H9 (cell line): ENCODE measurements around the gene NBL1. TPM values are rescaled to one million over a fixed set of nuclear protein-coding genes. Genes with fewer than 3 reads are reported as not detected.

Experiments
- DNase-seq: peaks from one replicate; pipeline ENCODE4 v3.0.0-alpha.2; 2017
- H2AFZ ChIP-seq: one replicate; pipeline ENCODE4 v1.6.1; 2013; ENCODE audit warnings: mild to moderate bottlenecking, low read length, control low read depth, moderate library complexity
- H2AK5ac ChIP-seq: 2 replicates; pipeline ENCODE4 v1.6.1; 2013; ENCODE audit warnings: low read length, control low read depth, mixed read lengths; ENCODE audit not compliant: insufficient read length
- H2BK120ac ChIP-seq: one replicate; pipeline ENCODE4 v1.6.1; 2013; ENCODE audit warnings: low read depth, mild to moderate bottlenecking, low read length, control low read depth, inconsistent platforms; ENCODE audit not compliant: poor library complexity, severe bottlenecking
- H2BK12ac ChIP-seq: 2 replicates; pipeline ENCODE4 v1.6.1; 2013; ENCODE audit warnings: low read length, control low read depth, mixed read lengths, low read depth; ENCODE audit not compliant: insufficient read length
- H2BK15ac ChIP-seq: 2 replicates; pipeline ENCODE4 v1.6.1; 2013; ENCODE audit warnings: low read depth, low read length, control low read depth
- H2BK20ac ChIP-seq: one replicate; pipeline ENCODE4 v1.6.1; 2013; ENCODE audit warnings: low read depth, mild to moderate bottlenecking, low read length, control low read depth, inconsistent platforms; ENCODE audit not compliant: poor library complexity, severe bottlenecking
- H2BK5ac ChIP-seq: 2 replicates; pipeline ENCODE4 v1.6.1; 2013; ENCODE audit warnings: low read length, control low read depth, mixed read lengths; ENCODE audit not compliant: insufficient read length
- H3K14ac ChIP-seq: 2 replicates; pipeline ENCODE4 v1.6.1; 2013; ENCODE audit warnings: low read length, control low read depth; ENCODE audit not compliant: insufficient read depth
- H3K18ac ChIP-seq: 2 replicates; pipeline ENCODE4 v1.6.1; 2013; ENCODE audit warnings: low read depth, mild to moderate bottlenecking, mixed read lengths, low read length, control low read depth; ENCODE audit not compliant: insufficient read length
- H3K23ac ChIP-seq: 2 replicates; pipeline ENCODE4 v1.6.1; 2013; ENCODE audit warnings: low read length, control low read depth, mixed read lengths, low read depth; ENCODE audit not compliant: insufficient read length
- H3K23me2 ChIP-seq: 2 replicates; pipeline ENCODE4 v1.6.1; 2013; ENCODE audit warnings: low read depth, mild to moderate bottlenecking, mixed read lengths, low read length, control low read depth; ENCODE audit not compliant: insufficient read length, poor library complexity, severe bottlenecking
- H3K27ac ChIP-seq: 2 replicates; pipeline ENCODE4 v1.5.1; 2013; ENCODE audit warnings: low read length, control low read depth, mixed read lengths, low read depth; ENCODE audit not compliant: insufficient read length
- H3K27me3 ChIP-seq: 2 replicates; pipeline ENCODE4 v1.6.1; 2013; ENCODE audit warnings: low read length, control low read depth, inconsistent platforms; ENCODE audit not compliant: insufficient read depth
- H3K4ac ChIP-seq: 2 replicates; pipeline ENCODE4 v1.6.1; 2013; ENCODE audit warnings: low read depth, mild to moderate bottlenecking, control low read depth, inconsistent platforms, low read length, moderate library complexity
- H3K4me1 ChIP-seq: 2 replicates; pipeline ENCODE4 v1.6.1; 2013; ENCODE audit warnings: low read length, control low read depth, inconsistent platforms; ENCODE audit not compliant: insufficient read depth
- H3K4me2 ChIP-seq: 2 replicates; pipeline ENCODE4 v1.6.1; 2013; ENCODE audit warnings: low read length, control low read depth, mixed read lengths; ENCODE audit not compliant: insufficient read length, insufficient read depth
- H3K56ac ChIP-seq: 2 replicates; pipeline ENCODE4 v1.6.1; 2013; ENCODE audit warnings: low read depth, mild to moderate bottlenecking, mixed read lengths, low read length, control low read depth; ENCODE audit not compliant: insufficient read length
- H3K79me1 ChIP-seq: 2 replicates; pipeline ENCODE4 v1.6.1; 2013; ENCODE audit warnings: low read depth, mild to moderate bottlenecking, moderate library complexity, low read length, control low read depth, inconsistent platforms; ENCODE audit not compliant: insufficient read depth, poor library complexity, severe bottlenecking
- H3K79me2 ChIP-seq: 2 replicates; pipeline ENCODE4 v1.6.1; 2013; ENCODE audit warnings: low read length, control low read depth, inconsistent platforms; ENCODE audit not compliant: insufficient read depth
- H3K9ac ChIP-seq: 2 replicates; pipeline ENCODE4 v1.6.1; 2013; ENCODE audit warnings: low read length, control low read depth, mixed read lengths; ENCODE audit not compliant: insufficient read length; ENCODE audit errors: extremely low read depth
- H3K9me3 ChIP-seq: one replicate; pipeline ENCODE4 v1.6.1; 2013; ENCODE audit warnings: low read depth, low read length, inconsistent platforms; ENCODE audit not compliant: control insufficient read depth
- H3T11ph ChIP-seq: one replicate; pipeline ENCODE4 v1.6.1; 2013; ENCODE audit warnings: mild to moderate bottlenecking, low read length, control low read depth, inconsistent platforms
- H4K20me1 ChIP-seq: one replicate; pipeline ENCODE4 v1.6.1; 2013; ENCODE audit not compliant: control insufficient read depth, insufficient read length, insufficient read depth
- H4K5ac ChIP-seq: 2 replicates; pipeline ENCODE4 v1.6.1; 2013; ENCODE audit warnings: low read depth, mild to moderate bottlenecking, mixed read lengths, low read length, control low read depth; ENCODE audit not compliant: insufficient read length
- H4K8ac ChIP-seq: replicated peaks from 2 replicates; pipeline ENCODE4 v1.6.1; 2013; ENCODE audit warnings: low read length, control low read depth, mixed read lengths, low read depth; ENCODE audit not compliant: insufficient read length
- H4K91ac ChIP-seq: 2 replicates; pipeline ENCODE4 v1.6.1; 2013; ENCODE audit warnings: low read depth, mild to moderate bottlenecking, moderate library complexity, mixed read lengths, low read length, control low read depth; ENCODE audit not compliant: insufficient read length
- H3K27ac Mint-ChIP-seq, 3 experiments: 2 replicates in 2 of 3; 3 replicates in 1 of 3; pipeline ENCODE4 v1.8.0; 2020 to 2021; ENCODE audit warnings: mixed read lengths in 3 of 3, mild to moderate bottlenecking in 1 of 3, moderate library complexity in 1 of 3
- H3K27me3 Mint-ChIP-seq: 2 replicates; pipeline ENCODE4 v1.8.0; 2021; ENCODE audit warnings: low read depth, mild to moderate bottlenecking, moderate library complexity, mixed read lengths
- H3K36me3 Mint-ChIP-seq, 3 experiments: 2 replicates in 2 of 3; 3 replicates in 1 of 3; pipeline ENCODE4 v1.8.0; 2020 to 2021; ENCODE audit warnings: low read depth in 3 of 3, mixed read lengths in 3 of 3; ENCODE audit not compliant: insufficient read depth in 1 of 3
- H3K4me1 Mint-ChIP-seq, 2 experiments: 2 replicates each; pipeline ENCODE4 v1.8.0; 2020; ENCODE audit warnings: mixed read lengths in 2 of 2
- H3K4me3 Mint-ChIP-seq, 2 experiments: 2 replicates in 1 of 2; 3 replicates in 1 of 2; pipeline ENCODE4 v1.8.0; 2020 to 2021; ENCODE audit warnings: mild to moderate bottlenecking in 2 of 2, mixed read lengths in 2 of 2, moderate library complexity in 1 of 2
- H3K9me3 Mint-ChIP-seq, 2 experiments: 2 replicates in 1 of 2; 3 replicates in 1 of 2; pipeline ENCODE4 v1.8.0; 2020; ENCODE audit warnings: mild to moderate bottlenecking in 2 of 2, mixed read lengths in 2 of 2, moderate library complexity in 1 of 2
- WGBS: extraction: QIAGEN DNeasy Blood & Tissue Kit; methylation state at CpG from one replicate; pipeline ENCODE4 v1.1.7; 2013; ENCODE audit warnings: missing lambda C conversion rate, low lambda C conversion rate, mixed read lengths; ENCODE audit not compliant: insufficient read length; ENCODE audit errors: extremely low coverage; 5-methylcytosine and 5-hydroxymethylcytosine counted together
- total RNA-seq: library from RNA; stranded (reverse); gene quantifications from 2 replicates; pipeline ENCODE4 v1.2.1, GENCODE V29; 2021
- TF ChIP-seq, protein P1 (sequence below): fragments of 200-600 bp; sonication (generic); conservative IDR thresholded peaks from 3 replicates; pipeline ENCODE4 v1.8.0; 2021; ENCODE audit warnings: antibody characterized with exemption, mild to moderate bottlenecking

Gene NBL1
- total RNA-seq, 1 experiment from 2014 or later = 6.4 TPM

DNA sequence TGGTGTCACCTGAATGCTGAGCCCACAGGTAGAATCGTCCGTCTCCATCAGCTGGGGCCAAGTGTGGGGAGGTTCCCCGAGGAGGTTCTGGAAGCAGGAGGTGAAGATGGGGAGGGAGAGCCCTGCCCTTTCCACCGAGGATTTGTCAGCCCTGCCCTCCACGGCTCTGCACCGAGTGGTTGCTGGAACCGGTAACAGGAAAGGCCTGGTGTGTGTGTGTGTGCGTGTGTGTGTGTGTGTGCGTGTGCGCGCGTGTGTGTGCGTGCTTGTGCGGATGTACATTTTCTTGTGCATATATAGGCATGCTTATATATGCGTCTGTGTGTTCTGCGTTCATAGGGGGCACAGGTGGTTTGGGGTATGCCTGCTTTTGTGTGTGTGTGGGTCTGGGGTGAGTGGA, 3.5 kb downstream of the NBL1 start:
- Histone ChIP-seq H4K91ac (no peak overlapping the region), H3K27me3 (peaks cover 15% of the 10 kb centered on the region; the same call in 1 of the 2 replicates), H2AK5ac (no peak overlapping the region), H4K8ac (no peak overlapping the region), H3K23me2 (peaks cover 19% of the 10 kb centered on the region), H3K18ac (no peak overlapping the region), H3K79me2 (no peaks in the 10 kb centered on the region), H3K4me2 (no peak overlapping the region), H3K79me1 (no peaks in the 10 kb centered on the region), H3K27ac (no peak overlapping the region), H3T11ph (no peak overlapping the region), H2BK15ac (no peak overlapping the region), H3K9me3 (no peaks in the 10 kb centered on the region), H4K20me1 (no peaks in the 10 kb centered on the region), H3K4ac (no peak overlapping the region), H2BK120ac (no peak overlapping the region), H2BK20ac (no peak overlapping the region), H2BK5ac (no peak overlapping the region), H3K56ac (no peak overlapping the region), H4K5ac (no peak overlapping the region), H3K23ac (no peak overlapping the region), H3K9ac (no peak overlapping the region), H2AFZ (no peak overlapping the region), H3K4me1 (no peaks in the 10 kb centered on the region), H2BK12ac (no peak overlapping the region), H3K14ac (no peak overlapping the region)
- no peak overlapping the region for H3K27ac Mint-ChIP-seq
- H3K4me3 Mint-ChIP-seq = 0 out of 5 replicates have a peak overlapping the region, but pooled peaks of 1 of the 2 experiments have one; percentile 10
- H3K4me1 Mint-ChIP-seq = peaks cover 10 to 24% of the 10 kb centered on the region in 2 experiments
- WGBS = no CpG with 5 or more reads among the region's 16 CpGs
- H3K27me3 Mint-ChIP-seq = peaks cover 37% of the 10 kb centered on the region
- DNase-seq = no peak
- H3K9me3 Mint-ChIP-seq = peaks cover 0 to 3% of the 10 kb centered on the region in 2 experiments; a peak in 1 of 5 replicates
- no peaks in the 10 kb centered on the region; a peak in 2 of 7 replicates for H3K36me3 Mint-ChIP-seq
- TF ChIP-seq, protein P1, sequence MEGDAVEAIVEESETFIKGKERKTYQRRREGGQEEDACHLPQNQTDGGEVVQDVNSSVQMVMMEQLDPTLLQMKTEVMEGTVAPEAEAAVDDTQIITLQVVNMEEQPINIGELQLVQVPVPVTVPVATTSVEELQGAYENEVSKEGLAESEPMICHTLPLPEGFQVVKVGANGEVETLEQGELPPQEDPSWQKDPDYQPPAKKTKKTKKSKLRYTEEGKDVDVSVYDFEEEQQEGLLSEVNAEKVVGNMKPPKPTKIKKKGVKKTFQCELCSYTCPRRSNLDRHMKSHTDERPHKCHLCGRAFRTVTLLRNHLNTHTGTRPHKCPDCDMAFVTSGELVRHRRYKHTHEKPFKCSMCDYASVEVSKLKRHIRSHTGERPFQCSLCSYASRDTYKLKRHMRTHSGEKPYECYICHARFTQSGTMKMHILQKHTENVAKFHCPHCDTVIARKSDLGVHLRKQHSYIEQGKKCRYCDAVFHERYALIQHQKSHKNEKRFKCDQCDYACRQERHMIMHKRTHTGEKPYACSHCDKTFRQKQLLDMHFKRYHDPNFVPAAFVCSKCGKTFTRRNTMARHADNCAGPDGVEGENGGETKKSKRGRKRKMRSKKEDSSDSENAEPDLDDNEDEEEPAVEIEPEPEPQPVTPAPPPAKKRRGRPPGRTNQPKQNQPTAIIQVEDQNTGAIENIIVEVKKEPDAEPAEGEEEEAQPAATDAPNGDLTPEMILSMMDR = no peak
